ENCODE measurements around the gene CA12. TPM values are rescaled to one million over a fixed set of nuclear protein-coding genes. Genes with fewer than 3 reads are reported as not detected.

The CA12 gene
- polyA plus RNA-seq, 3 donors, result not detected

DNA sequence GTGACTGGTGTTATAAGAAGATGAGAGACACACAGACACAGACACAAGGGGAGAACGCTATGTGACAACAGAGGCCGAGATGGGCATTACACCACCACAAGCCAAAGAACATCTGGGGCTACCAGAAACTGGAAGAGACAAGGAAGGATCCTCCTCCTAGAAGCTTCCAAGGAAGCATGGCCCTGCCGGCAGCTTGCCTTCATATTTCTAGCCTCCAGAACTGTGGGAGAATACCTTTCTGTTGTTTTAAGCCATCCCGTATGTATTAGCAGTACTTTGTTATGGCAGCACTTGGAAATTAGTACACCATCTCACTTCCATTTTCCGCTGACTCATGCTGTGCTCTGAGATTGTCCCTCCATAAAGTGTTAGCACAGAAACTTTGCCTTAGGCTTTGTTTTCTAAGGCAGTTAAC is 38.7 kb upstream of the CA12 start:
- intact Hi-C loops (cut with micrococcal nuclease), result no loop called here
- Histone ChIP-seq H3K9ac (ENCODE audit: insufficient read depth, low read length, poor library complexity, severe bottlenecking) (no peak overlapping the region), H2AFZ (ENCODE audit: insufficient read depth, low read depth, low read length, poor library complexity, severe bottlenecking) (no peak overlapping the region), H3K4me1 (ENCODE audit: control insufficient read depth in 1 of 2, insufficient read depth in 2 of 2, low read length in 2 of 2) (no peaks in the 10 kb centered on the region), H3K79me2 (ENCODE audit: insufficient read depth, low read length) (no peaks in the 10 kb centered on the region), H4K20me1 (ENCODE audit: insufficient read depth, low read length) (no peaks in the 10 kb centered on the region), H3K36me3 (replicated peaks in 1 of 2; ENCODE audit: control insufficient read depth in 1 of 2, insufficient read depth in 2 of 2, low read length in 2 of 2) (no peaks in the 10 kb centered on the region), H3K4me2 (replicated peaks; ENCODE audit: extremely low read depth, low read length, poor library complexity, severe bottlenecking) (no peak overlapping the region), H3K9me3 (replicated peaks in 1 of 2; ENCODE audit: control insufficient read depth in 1 of 2, insufficient read depth in 1 of 2, low read length in 2 of 2) (no peaks in the 10 kb centered on the region), H3K4me3 (replicated peaks in 1 of 3; ENCODE audit: low read depth in 2 of 3, low read length in 3 of 3) (no peak overlapping the region), H3K27me3 (ENCODE audit: control insufficient read depth in 2 of 2, insufficient read depth in 2 of 2, low read length in 2 of 2) (no peaks in the 10 kb centered on the region), H3K27ac (ENCODE audit: low read depth in 1 of 2, low read length in 2 of 2) (no peak overlapping the region)
- no peak for DNase-seq
- Mint-ChIP-seq H3K27ac (no peak overlapping the region), H3K4me1 (no peaks in the 10 kb centered on the region), H3K27me3 (ENCODE audit: low read depth in 3 of 3) (peaks cover 0 to 5% (median 1%) of the 10 kb centered on the region in 3 donors), H3K36me3 (no peaks in the 10 kb centered on the region), H3K9me3 (peaks cover 0 to 12% (median 3%) of the 10 kb centered on the region in 7 donors), H3K4me3 (no peak overlapping the region)
- TF ChIP-seq CTCF (IDR thresholded peaks at IDR 0.05), result no peak
- WGBS (ENCODE audit: insufficient coverage), result no CpG with 5 or more reads among the region's 5 CpGs

DNA sequence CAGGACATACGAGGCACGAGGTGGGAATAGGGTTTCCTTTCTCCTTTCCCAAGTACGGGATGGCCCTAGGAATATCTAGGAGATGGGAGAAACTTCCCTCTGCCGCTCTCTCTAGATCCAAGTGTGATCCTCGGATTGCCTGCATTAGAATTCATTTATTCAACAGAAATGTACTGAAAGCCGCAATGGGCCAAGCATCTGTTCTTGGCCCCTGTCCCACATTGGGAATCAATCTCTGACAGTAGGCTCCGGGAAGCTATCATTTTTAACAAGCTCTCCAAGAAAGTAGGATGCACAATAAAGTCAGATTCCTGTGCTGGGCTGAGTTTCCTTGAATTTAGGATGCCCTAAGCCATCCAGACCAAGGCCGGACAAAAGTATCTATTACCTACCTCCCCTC is 37.2 kb upstream of the CA12 start:
- Histone ChIP-seq H3K4me3 (replicated peaks in 1 of 3; ENCODE audit: low read depth in 2 of 3, low read length in 3 of 3) (no peak overlapping the region), H2AFZ (ENCODE audit: insufficient read depth, low read depth, low read length, poor library complexity, severe bottlenecking) (no peak overlapping the region), H3K27me3 (ENCODE audit: control insufficient read depth in 2 of 2, insufficient read depth in 2 of 2, low read length in 2 of 2) (no peaks in the 10 kb centered on the region), H3K4me2 (replicated peaks; ENCODE audit: extremely low read depth, low read length, poor library complexity, severe bottlenecking) (no peak overlapping the region), H3K36me3 (replicated peaks in 1 of 2; ENCODE audit: control insufficient read depth in 1 of 2, insufficient read depth in 2 of 2, low read length in 2 of 2) (no peaks in the 10 kb centered on the region), H3K9me3 (replicated peaks in 1 of 2; ENCODE audit: control insufficient read depth in 1 of 2, insufficient read depth in 1 of 2, low read length in 2 of 2) (no peaks in the 10 kb centered on the region), H3K9ac (ENCODE audit: insufficient read depth, low read length, poor library complexity, severe bottlenecking) (no peak overlapping the region), H3K79me2 (ENCODE audit: insufficient read depth, low read length) (no peaks in the 10 kb centered on the region), H4K20me1 (ENCODE audit: insufficient read depth, low read length) (no peaks in the 10 kb centered on the region), H3K4me1 (ENCODE audit: control insufficient read depth in 1 of 2, insufficient read depth in 2 of 2, low read length in 2 of 2) (no peaks in the 10 kb centered on the region), H3K27ac (ENCODE audit: low read depth in 1 of 2, low read length in 2 of 2) (no peak overlapping the region)
- Mint-ChIP-seq H3K4me1 (no peaks in the 10 kb centered on the region), H3K36me3 (no peaks in the 10 kb centered on the region), H3K27ac (no peak overlapping the region), H3K9me3 (peaks cover 0 to 15% (median 3%) of the 10 kb centered on the region in 7 donors), H3K27me3 (ENCODE audit: low read depth in 3 of 3) (peaks cover 0 to 5% (median 1%) of the 10 kb centered on the region in 3 donors), H3K4me3 (no peak overlapping the region)
- no peak for DNase-seq
- no peak for TF ChIP-seq CTCF (IDR thresholded peaks at IDR 0.05)
- intact Hi-C loops (cut with micrococcal nuclease), result no loop called here
- WGBS (ENCODE audit: insufficient coverage), result 85% methylated on average over 4 of the region's 8 CpGs

Data from CD14-positive monocyte (primary cell).